Gastroesophageal sphincter (tissue), 4 donors: ENCODE measurements around the gene TERF2IP. TPM values are rescaled to one million over a fixed set of nuclear protein-coding genes. Genes with fewer than 3 reads are reported as not detected.

Source experiments
- ATAC-seq: fragments of 150-250 bp; one replicate; pipeline ENCODE4 v1.9.1; 2016; ENCODE audit warnings: mild to moderate bottlenecking, moderate library complexity
- H3K27ac ChIP-seq, 4 donors: fragments of 200-600 bp; sonication (generic) in 3 of 4; 1 replicate in 3 of 4; 2 replicates in 1 of 4; pipeline ENCODE4 v1.5.1; 2016 to 2019
- H3K27me3 ChIP-seq: fragments of 200-600 bp; sonication (generic); one replicate; pipeline ENCODE4 v1.5.1; 2019
- H3K36me3 ChIP-seq, 2 donors: fragments of 200-600 bp; sonication (generic); one replicate each; pipeline ENCODE4 v1.5.1; 2019; ENCODE audit warnings: control low read depth in 1 of 2
- H3K4me1 ChIP-seq, 3 donors: fragments of 200-600 bp; sonication (generic); 1 replicate in 2 of 3; 2 replicates in 1 of 3; pipeline ENCODE4 v1.5.1; 2016 to 2019; ENCODE audit warnings: control low read depth in 2 of 3
- H3K4me3 ChIP-seq, 2 donors: fragments of 200-600 bp; sonication (generic); one replicate each; pipeline ENCODE4 v1.5.1; 2019; ENCODE audit warnings: mild to moderate bottlenecking in 1 of 2, moderate library complexity in 1 of 2
- H3K9me3 ChIP-seq, 3 donors: fragments of 200-600 bp; sonication (generic); one replicate each; pipeline ENCODE4 v1.5.1; 2017 to 2019; ENCODE audit warnings: control low read depth in 2 of 3
- EP300 ChIP-seq: sonication (generic); formaldehyde crosslinking; IDR thresholded peaks from one replicate; pipeline ENCODE4 v1.6.1; 2017; ENCODE audit warnings: antibody characterized with exemption, mild to moderate bottlenecking
- POLR2A ChIP-seq, 2 donors: fragments of 450-650 bp; IDR thresholded peaks; one replicate each; pipeline ENCODE4 v1.6.1; 2017; ENCODE audit warnings: antibody characterized with exemption in 2 of 2, mild to moderate bottlenecking in 2 of 2, moderate library complexity in 1 of 2
- POLR2AphosphoS5 ChIP-seq: sonication (generic); formaldehyde crosslinking; IDR thresholded peaks from one replicate; pipeline ENCODE4 v1.6.1; 2017; ENCODE audit warnings: antibody characterized with exemption
- WGBS, 2 donors: methylation state at CpG; one replicate each; pipeline ENCODE4 v1.1.5; 2018; ENCODE audit warnings: low coverage in 1 of 2; 5-methylcytosine and 5-hydroxymethylcytosine counted together
- total RNA-seq, 4 donors: library from RNA; depleted of rRNA; stranded (reverse); fragments of >200 nt; gene quantifications; one replicate each; pipeline ENCODE4 v1.1.0, GENCODE V29; 2016
- TF ChIP-seq, protein P1 (sequence below), 4 experiments: fragments of 200-600 bp in 2 of 4; fragments of 450-650 bp in 2 of 4; sonication (generic) in 1 of 4; IDR thresholded peaks; one replicate each; pipeline ENCODE4 v1.5.1; 2017 to 2019; ENCODE audit warnings: antibody characterized with exemption in 4 of 4, mild to moderate bottlenecking in 2 of 4, moderate library complexity in 2 of 4

Gene TERF2IP
- total RNA-seq, 4 donors from 2014 or later = 64.3 to 82.2 (median 71.4) TPM

DNA sequence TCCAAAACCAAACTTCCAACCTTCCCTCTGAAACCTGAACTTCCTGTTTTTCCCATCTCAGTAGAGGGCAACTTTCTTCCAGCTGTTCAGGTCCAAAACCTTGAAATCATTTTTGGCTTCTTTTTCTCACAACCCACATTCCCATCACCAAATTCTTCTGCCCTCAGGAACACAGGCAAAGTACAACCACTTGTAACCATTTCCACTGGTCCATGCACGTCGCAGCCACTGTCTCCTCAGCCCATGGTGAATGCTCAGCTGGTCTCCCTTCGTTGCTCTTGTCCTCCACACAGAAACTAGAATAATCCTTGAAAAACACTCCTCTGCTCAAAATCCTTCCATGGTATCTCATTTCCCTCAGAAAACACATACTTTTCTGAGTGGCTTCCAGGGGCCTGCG lies 20.8 kb upstream of the TERF2IP start:
- Histone ChIP-seq H3K36me3 (peaks cover 3 to 67% of the 10 kb centered on the region in 2 donors), H3K27ac (no peak overlapping the region), H3K4me1 (peaks cover 4 to 15% (median 7%) of the 10 kb centered on the region in 3 donors), H3K4me3 (no peak overlapping the region), H3K9me3 (no peaks in the 10 kb centered on the region), H3K27me3 (no peaks in the 10 kb centered on the region)
- no peak for ATAC-seq
- TF ChIP-seq, protein P1, sequence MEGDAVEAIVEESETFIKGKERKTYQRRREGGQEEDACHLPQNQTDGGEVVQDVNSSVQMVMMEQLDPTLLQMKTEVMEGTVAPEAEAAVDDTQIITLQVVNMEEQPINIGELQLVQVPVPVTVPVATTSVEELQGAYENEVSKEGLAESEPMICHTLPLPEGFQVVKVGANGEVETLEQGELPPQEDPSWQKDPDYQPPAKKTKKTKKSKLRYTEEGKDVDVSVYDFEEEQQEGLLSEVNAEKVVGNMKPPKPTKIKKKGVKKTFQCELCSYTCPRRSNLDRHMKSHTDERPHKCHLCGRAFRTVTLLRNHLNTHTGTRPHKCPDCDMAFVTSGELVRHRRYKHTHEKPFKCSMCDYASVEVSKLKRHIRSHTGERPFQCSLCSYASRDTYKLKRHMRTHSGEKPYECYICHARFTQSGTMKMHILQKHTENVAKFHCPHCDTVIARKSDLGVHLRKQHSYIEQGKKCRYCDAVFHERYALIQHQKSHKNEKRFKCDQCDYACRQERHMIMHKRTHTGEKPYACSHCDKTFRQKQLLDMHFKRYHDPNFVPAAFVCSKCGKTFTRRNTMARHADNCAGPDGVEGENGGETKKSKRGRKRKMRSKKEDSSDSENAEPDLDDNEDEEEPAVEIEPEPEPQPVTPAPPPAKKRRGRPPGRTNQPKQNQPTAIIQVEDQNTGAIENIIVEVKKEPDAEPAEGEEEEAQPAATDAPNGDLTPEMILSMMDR (IDR thresholded peaks at IDR 0.05) = no peak
- no peak for TF ChIP-seq POLR2A (IDR thresholded peaks at IDR 0.05)
- no peak for TF ChIP-seq EP300
- no peak for TF ChIP-seq POLR2AphosphoS5
- 80 to 92% methylated on average over 4 of the region's 4 CpGs for WGBS, 2 donors

- Histone ChIP-seq H3K9me3 (no peaks in the 10 kb centered on the region), H3K36me3 (peaks cover 3 to 78% of the 10 kb centered on the region in 2 donors), H3K27ac (no peak overlapping the region), H3K4me1 (peaks cover 0 to 5% (median 0%) of the 10 kb centered on the region in 3 donors), H3K27me3 (no peaks in the 10 kb centered on the region), H3K4me3 (no peak overlapping the region)
- 44 to 60% methylated on average over 2 to 3 of the region's 3 CpGs for WGBS, 2 donors
- no peak for TF ChIP-seq EP300
- no peak for TF ChIP-seq POLR2AphosphoS5
- no peak for TF ChIP-seq POLR2A (IDR thresholded peaks at IDR 0.05)
- ATAC-seq = no peak
These were observed 19.7 kb upstream of the TERF2IP start for GRCh38 chr16:75627851-75628250.

DNA sequence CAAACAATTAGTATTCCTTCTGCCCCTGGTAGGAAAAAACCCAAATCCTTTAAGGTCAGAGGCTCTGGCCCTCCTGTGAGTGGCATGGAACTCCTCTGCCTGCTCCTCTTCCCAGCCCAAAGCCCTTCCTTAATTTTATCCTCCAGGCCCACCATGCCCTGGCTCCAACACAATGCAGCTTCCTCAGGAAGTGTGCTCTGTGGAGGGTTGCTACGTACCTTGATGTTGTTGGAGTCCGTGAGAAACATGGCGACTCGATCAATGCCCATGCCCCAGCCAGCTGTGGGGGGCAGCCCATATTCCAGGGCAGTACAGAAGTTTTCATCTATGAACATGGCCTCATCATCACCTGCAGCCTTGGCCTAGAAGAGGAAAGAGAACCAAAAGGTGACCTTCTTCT lies 19.2 kb upstream of the TERF2IP start:
- Histone ChIP-seq H3K9me3 (no peaks in the 10 kb centered on the region), H3K36me3 (peaks cover 3 to 83% of the 10 kb centered on the region in 2 donors), H3K4me3 (no peak overlapping the region), H3K27me3 (no peaks in the 10 kb centered on the region), H3K27ac (no peak overlapping the region), H3K4me1 (peaks cover 0 to 5% (median 0%) of the 10 kb centered on the region in 3 donors)
- ATAC-seq = no peak
- no CpG with 5 or more reads among the region's 4 CpGs for WGBS, 2 donors
- TF ChIP-seq, protein P1 (IDR thresholded peaks at IDR 0.05) = no peak
- TF ChIP-seq POLR2A (IDR thresholded peaks at IDR 0.05) = no peak
- TF ChIP-seq POLR2AphosphoS5 = no peak
- no peak for TF ChIP-seq EP300

DNA sequence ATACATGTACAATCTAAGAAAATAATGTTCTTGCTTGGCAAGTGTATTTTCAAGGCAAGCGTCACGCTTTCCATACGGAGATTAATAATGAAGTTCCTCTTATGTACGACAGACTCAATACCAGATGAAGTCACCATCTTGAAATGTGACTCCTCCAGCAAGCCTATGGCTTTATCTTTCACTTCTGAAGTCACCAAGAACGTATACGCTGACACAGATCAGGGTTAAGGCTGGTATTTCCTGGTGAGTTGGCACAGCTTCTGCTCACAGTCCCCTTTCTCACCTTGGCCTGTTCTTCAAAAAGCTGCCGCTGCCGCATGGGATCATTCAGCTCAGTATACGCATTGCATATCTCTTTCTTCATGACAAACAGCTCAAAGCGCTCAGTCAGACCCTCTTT lies 18.4 kb upstream of the TERF2IP start:
- TF ChIP-seq POLR2A (IDR thresholded peaks at IDR 0.05) (no peak), POLR2AphosphoS5 (no peak), EP300 (no peak)
- TF ChIP-seq, protein P1 (IDR thresholded peaks at IDR 0.05) = no peak
- H3K4me3 ChIP-seq = no peak overlapping the region
- H3K27ac ChIP-seq = no peak overlapping the region
- WGBS, 2 donors = 79 to 83% methylated on average over 9 of the region's 10 CpGs
- H3K36me3 ChIP-seq = peaks cover 3 to 91% of the 10 kb centered on the region in 2 donors
- ATAC-seq = no peak
- no peaks in the 10 kb centered on the region for H3K4me1 ChIP-seq
- no peaks in the 10 kb centered on the region for H3K9me3 ChIP-seq
- H3K27me3 ChIP-seq = no peaks in the 10 kb centered on the region

GRCh38 chr16:75630052-75630451 lies 17.5 kb upstream of the TERF2IP start:
- no peak for ATAC-seq
- peaks cover 7 to 100% of the 10 kb centered on the region in 2 donors for H3K36me3 ChIP-seq

More at GRCh38 chr16:75630052-75630451, 17.5 kb upstream of the TERF2IP start:
- no peak overlapping the region for H3K4me3 ChIP-seq
- TF ChIP-seq POLR2AphosphoS5 = no peak
- TF ChIP-seq POLR2A (IDR thresholded peaks at IDR 0.05) = no peak
- TF ChIP-seq EP300 = no peak
- TF ChIP-seq, protein P1 (IDR thresholded peaks at IDR 0.05) = no peak
- no peaks in the 10 kb centered on the region for H3K27me3 ChIP-seq
- no peaks in the 10 kb centered on the region for H3K9me3 ChIP-seq
- H3K4me1 ChIP-seq = no peaks in the 10 kb centered on the region
- WGBS, 2 donors = 60 to 92% methylated on average over 1 to 2 of the region's 3 CpGs
- no peak overlapping the region for H3K27ac ChIP-seq
